OCI-LY1 (cell line): ENCODE measurements around the gene ASS1.

Experiments
- CTCF ChIP-seq: fragments of 200-600 bp; sonication (generic), shearing (Covaris generic); IDR thresholded peaks from 2 replicates; pipeline ENCODE4 v1.5.1; 2017; ENCODE audit warnings: mild to moderate bottlenecking, antibody characterized with exemption, low read length, moderate library complexity, mixed read lengths
- EZH2 ChIP-seq: fragments of 200-600 bp; sonication (generic), shearing (Covaris generic); IDR thresholded peaks from 2 replicates; pipeline ENCODE4 v1.8.0; 2017; ENCODE audit warnings: borderline replicate concordance, mixed run types, mild to moderate bottlenecking, antibody characterized with exemption, low read length, moderate library complexity, mixed read lengths

DNA sequence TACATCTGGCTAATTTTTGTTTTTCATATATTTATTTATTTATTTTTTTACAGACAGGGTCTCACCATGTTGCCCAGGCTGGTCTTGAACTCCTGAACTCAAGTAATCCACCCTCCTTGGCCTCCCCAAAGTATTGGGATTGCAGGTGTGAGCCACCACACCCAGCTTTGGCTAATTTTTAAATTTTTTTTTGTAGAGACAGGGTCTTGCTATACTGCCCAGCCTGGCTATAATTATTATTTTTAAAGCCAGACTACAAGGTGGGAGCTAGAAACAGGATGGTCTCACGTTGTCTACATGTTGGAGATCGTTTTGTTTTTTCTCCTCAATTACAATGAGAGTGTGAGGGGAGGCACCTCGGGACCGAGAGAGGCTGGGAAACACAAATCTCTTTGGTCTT lies 23.8 kb downstream of the ASS1 start:
- TF ChIP-seq CTCF, result no peak
- TF ChIP-seq EZH2, result no peak
